Gastroesophageal sphincter (tissue), 3 donors: ENCODE results near the gene TLCD1.

Source experiments
- CTCF ChIP-seq, 4 experiments: fragments of 200-600 bp in 2 of 4; fragments of 450-650 bp in 2 of 4; sonication (generic) in 1 of 4; IDR thresholded peaks; one replicate each; pipeline ENCODE4 v1.5.1; 2017 to 2019; ENCODE audit warnings: antibody characterized with exemption in 4 of 4, mild to moderate bottlenecking in 2 of 4, moderate library complexity in 2 of 4
- POLR2A ChIP-seq, 2 donors: fragments of 450-650 bp; IDR thresholded peaks; one replicate each; pipeline ENCODE4 v1.6.1; 2017; ENCODE audit warnings: antibody characterized with exemption in 2 of 2, mild to moderate bottlenecking in 2 of 2, moderate library complexity in 1 of 2

GRCh38 chr17:28719021-28719433 lies 7.0 kb downstream of the TLCD1 start:
- TF ChIP-seq POLR2A (IDR thresholded peaks at IDR 0.05) (no peak), CTCF (IDR thresholded peaks at IDR 0.05) (no peak)
